NCI-H1417 treated with DMSO at 0.1 percent for 48 hours (cell line): Measurements from ENCODE around the gene GABARAPL2.
"Not testable (repeated sequence)": the region's sequence is repeated elsewhere in the genome, so short reads cannot be mapped to it uniquely, and the experiment has no call there.

ENCODE experiments used
- DNase-seq: peaks from one replicate; lab custom pipeline; 2025; lab: John Stamatoyannopoulos, UW

Gene GABARAPL2

DNA sequence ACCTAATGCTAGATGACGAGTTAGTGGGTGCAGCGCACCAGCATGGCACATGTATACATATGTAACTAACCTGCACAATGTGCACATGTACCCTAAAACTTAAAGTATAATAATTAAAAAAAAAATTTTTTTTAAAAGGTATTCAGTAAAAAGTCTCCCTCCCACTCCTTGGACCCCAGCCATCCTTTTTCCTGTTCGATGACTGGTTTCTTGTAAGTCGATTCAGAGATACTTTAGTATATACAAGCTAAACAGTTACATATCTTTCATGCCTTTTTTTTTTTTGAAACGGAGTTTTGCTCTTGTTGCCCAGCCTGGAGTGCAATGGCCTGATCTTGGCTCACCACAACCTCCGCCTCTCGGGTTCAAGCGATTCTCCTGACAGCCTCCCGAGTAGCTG lies 25.7 kb downstream of the GABARAPL2 start:
- not testable (repeated sequence) for DNase-seq

GRCh38 chr16:75593308-75593707 lies 27.1 kb downstream of the GABARAPL2 start:
- DNase-seq, result no peak

- DNase-seq, result peak; percentile 18
Measured at GRCh38 chr16:75593825-75594820, 27.9 kb downstream of the GABARAPL2 start.

GRCh38 chr16:75599452-75600277 lies 33.5 kb downstream of the GABARAPL2 start:
- no peak for DNase-seq

GRCh38 chr16:75603241-75603640 lies 37.1 kb downstream of the GABARAPL2 start:
- no peak for DNase-seq

- DNase-seq, result no peak
Measured at GRCh38 chr16:75606507-75606906, 40.3 kb downstream of the GABARAPL2 start.

DNA sequence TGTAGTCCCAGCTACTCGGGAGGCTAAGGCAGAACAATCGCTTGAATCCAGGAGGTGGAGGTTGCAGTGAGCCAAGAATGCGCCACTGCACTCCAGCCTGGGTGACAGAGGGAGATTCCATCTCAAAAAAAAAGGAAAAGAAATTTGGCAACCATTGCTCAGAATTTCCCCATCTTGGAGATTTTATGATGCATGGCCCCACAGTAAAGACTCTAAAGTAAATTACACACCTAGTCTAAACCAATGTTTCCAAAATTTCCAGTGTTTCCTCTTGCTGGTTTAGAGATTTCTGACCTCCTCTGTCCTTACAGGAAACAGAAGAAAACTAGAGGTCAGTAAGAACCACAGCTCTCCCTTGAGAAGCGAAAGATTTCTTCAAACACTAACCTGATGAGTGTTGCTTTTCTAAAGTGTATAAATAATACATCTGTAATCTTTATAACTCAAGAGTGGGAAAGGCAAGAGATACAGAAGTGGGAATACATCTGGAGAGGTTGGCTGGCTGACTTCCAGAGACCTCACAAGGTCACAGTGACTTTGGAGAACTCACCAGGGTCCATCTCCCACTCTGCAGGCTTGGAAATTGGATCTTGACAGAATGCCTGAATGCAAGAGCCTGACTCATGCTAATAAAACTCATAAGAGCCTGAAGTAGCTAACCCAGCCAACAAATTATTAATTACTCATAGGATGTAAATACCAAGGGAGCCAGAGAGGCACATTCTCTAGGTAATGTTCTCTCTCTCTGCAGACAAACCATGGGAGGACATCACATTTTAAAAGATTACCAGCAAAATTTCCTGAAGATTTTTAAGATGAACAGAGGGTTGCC lies 48.1 kb downstream of the GABARAPL2 start:
- DNase-seq, result no peak

DNA sequence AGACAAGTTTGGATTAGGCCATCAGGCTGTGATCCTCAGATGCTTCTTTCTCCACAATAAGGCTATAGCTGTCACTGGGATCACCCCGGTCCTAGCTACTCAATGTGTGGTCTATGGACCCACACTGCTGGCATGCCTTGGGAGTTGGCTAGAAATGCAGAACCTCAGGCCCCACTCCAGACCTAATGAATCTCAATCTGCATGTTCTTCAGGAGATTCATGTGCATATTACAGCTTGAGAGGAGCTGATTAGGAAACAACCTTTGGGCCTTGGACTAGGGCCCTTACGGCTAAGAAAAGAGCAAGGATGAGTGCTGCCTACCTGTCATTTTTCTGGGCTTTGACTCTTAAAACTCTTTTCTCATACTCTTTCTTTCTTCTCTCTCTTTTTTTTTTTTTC lies 49.4 kb downstream of the GABARAPL2 start:
- DNase-seq, result no peak

GRCh38 chr16:75616521-75617010 lies 50.4 kb downstream of the GABARAPL2 start:
- DNase-seq, result no peak

DNA sequence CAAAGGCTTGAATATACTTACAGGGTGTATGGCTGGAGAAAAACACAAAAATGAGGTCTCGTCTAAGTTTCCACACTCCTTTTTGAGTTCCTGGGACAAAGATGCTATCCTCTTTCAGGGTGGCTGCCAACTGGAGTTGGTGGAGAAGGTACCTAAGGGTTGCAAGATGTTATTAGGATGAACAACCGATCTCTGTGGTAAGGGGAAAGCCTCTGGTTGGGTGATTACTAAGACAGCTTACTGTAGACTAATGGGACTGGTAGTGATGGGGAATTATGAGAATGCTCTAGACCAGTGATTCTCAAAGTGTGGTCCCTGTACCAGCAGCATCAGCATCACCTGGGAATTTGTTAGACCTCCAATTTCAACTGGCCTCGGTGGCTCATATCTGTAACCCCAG lies 50.9 kb downstream of the GABARAPL2 start:
- DNase-seq, result no peak

- DNase-seq, result no peak
Measured at GRCh38 chr16:75618780-75619179, 52.6 kb downstream of the GABARAPL2 start.

- DNase-seq, result no peak
Measured at GRCh38 chr16:75620326-75621169, 54.4 kb downstream of the GABARAPL2 start.

DNA sequence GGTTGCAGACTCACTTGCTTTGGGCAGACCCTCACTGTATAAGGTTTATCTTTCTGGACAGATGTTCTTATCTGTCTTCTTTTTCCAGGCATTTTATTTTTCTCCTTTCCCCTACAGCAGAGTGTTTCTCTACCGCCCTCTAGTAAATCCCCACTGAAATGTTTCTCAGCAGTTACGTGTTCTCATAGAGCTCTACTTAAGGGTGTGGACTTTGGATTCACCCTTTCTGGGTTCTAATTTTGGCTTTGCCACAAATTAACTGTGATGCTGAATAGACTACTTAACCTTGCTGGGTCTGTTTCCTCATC lies 54.9 kb downstream of the GABARAPL2 start:
- DNase-seq, result no peak

GRCh38 chr16:75622761-75623605 lies 56.8 kb downstream of the GABARAPL2 start, which contains the start of gene ADAT1:
Gene ADAT1 (minus strand): TSS chr16:75623281. CDS start chr16:75620799, 2,482 bp downstream.
- peak; percentile 35 for DNase-seq

- DNase-seq, result no peak
Measured at GRCh38 chr16:75624921-75625334, 58.7 kb downstream of the GABARAPL2 start.

DNA sequence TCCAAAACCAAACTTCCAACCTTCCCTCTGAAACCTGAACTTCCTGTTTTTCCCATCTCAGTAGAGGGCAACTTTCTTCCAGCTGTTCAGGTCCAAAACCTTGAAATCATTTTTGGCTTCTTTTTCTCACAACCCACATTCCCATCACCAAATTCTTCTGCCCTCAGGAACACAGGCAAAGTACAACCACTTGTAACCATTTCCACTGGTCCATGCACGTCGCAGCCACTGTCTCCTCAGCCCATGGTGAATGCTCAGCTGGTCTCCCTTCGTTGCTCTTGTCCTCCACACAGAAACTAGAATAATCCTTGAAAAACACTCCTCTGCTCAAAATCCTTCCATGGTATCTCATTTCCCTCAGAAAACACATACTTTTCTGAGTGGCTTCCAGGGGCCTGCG lies 60.6 kb downstream of the GABARAPL2 start:
- DNase-seq, result no peak
